Erythroblast (primary cell): ENCODE data around the gene EHD1.

Experiments used
- GATA1 ChIP-seq: IDR thresholded peaks from 2 replicates; pipeline ENCODE4 v1.6.1; 2011; ENCODE audit warnings: low read depth, mild to moderate bottlenecking, control low read depth, low read length, moderate library complexity
- POLR2A ChIP-seq: IDR thresholded peaks from 2 replicates; pipeline ENCODE4 v1.6.1; 2011; ENCODE audit warnings: mild to moderate bottlenecking, low read length

GRCh38 chr11:64861227-64861975, 17.0 kb downstream of the EHD1 start:
- TF ChIP-seq POLR2A (no peak), GATA1 (no peak)
